ENCODE measurements around the gene SMIM10L1. TPM values are rescaled to one million over a fixed set of nuclear protein-coding genes. Genes with fewer than 3 reads are reported as not detected.

SMIM10L1 gene
- total RNA-seq, 1 donor from 2014 or later: 8.6 TPM

DNA sequence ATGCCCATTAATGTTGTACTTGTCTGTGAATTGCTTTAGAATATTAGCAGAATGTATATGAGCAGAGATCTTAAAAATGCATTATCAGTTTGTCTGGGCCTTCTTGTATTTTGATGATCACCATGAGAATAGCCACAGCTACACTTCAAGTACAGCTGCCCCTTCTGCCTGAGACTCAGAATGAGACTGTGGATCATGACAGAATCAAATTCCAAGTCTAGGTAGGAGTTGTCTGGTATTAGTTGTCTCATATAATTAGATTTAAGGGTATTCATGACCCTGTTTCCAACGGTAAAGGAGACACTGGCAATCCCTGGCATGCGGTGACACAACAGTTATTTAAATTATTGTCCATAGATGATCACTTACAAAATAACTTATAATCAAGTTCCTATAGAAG, 18.3 kb upstream of the SMIM10L1 start:
- no peak for ATAC-seq
- intact Hi-C loops (cut with DNase I): no loop called here
- TF ChIP-seq, protein P1, sequence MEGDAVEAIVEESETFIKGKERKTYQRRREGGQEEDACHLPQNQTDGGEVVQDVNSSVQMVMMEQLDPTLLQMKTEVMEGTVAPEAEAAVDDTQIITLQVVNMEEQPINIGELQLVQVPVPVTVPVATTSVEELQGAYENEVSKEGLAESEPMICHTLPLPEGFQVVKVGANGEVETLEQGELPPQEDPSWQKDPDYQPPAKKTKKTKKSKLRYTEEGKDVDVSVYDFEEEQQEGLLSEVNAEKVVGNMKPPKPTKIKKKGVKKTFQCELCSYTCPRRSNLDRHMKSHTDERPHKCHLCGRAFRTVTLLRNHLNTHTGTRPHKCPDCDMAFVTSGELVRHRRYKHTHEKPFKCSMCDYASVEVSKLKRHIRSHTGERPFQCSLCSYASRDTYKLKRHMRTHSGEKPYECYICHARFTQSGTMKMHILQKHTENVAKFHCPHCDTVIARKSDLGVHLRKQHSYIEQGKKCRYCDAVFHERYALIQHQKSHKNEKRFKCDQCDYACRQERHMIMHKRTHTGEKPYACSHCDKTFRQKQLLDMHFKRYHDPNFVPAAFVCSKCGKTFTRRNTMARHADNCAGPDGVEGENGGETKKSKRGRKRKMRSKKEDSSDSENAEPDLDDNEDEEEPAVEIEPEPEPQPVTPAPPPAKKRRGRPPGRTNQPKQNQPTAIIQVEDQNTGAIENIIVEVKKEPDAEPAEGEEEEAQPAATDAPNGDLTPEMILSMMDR (IDR thresholded peaks at IDR 0.05): no peak

DNA sequence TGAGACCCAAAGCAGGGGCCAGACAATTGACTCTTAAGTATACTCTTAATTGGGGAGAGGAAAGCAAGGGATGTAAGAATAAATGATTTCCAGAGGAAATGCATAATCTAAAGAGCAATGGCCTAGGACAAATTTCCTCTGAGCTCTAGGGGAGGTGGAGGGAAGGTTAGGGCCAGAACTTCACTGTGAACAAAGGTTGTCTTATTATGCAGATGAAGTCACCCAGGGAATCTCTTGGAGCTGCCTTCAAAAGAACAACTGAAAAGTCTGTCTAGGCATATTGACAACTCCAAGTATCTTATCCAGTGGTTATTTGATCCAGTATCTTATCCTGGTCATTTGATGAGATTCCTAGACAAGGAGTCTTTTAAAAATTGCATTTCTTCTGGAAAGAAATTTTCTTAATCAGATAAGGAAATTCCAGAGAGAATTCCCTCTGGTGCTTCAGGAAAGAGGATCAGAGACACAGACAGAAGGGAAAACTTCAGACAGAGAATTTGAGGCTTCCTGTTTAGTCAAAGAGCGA, 16.5 kb upstream of the SMIM10L1 start:
- no peaks in the 10 kb centered on the region for H3K36me3 ChIP-seq
- intact Hi-C loops (cut with DNase I): no loop called here
- no peak for ATAC-seq

More for the DNA sequence above, 18.3 kb upstream of the SMIM10L1 start:
- no peaks in the 10 kb centered on the region for H3K9me3 ChIP-seq
- H3K4me1 ChIP-seq: no peaks in the 10 kb centered on the region
- no peak overlapping the region for H3K4me3 ChIP-seq
- no peak for DNase-seq
- no peaks in the 10 kb centered on the region for H3K27me3 ChIP-seq
- no peaks in the 10 kb centered on the region for H3K36me3 ChIP-seq
- no peak overlapping the region for H3K27ac ChIP-seq

DNA sequence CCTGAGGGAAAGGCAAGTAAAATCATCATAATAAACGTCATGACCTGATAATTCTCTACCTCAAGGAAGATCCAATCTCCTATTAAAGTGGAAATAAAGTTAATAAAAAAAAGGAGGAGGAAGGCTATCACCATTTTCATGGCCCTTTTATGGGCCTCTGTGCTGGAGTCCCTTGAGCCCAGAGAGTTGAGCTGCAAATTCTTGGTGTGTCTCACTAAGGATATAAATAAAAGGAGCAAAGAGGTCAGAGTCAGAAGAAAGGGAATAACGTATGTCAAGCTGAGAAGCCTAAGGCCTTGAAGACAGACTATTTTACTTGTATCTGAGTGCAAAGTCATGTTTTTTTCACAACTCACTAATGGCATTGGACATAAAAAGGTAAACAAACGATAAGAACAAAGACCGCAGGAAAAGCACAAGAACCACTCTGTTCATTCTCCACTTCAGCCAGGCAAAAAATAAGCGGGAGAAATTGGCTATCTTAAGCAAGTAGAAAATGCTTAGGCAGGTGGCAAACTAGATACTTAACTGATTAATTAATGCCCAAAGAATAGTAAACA, 12.0 kb upstream of the SMIM10L1 start:
- Histone ChIP-seq H3K4me1 (no peaks in the 10 kb centered on the region), H3K4me3 (no peak overlapping the region), H3K27ac (no peak overlapping the region), H3K9me3 (no peaks in the 10 kb centered on the region), H3K27me3 (no peaks in the 10 kb centered on the region), H3K36me3 (no peaks in the 10 kb centered on the region)
- ATAC-seq: no peak
- intact Hi-C loops (cut with DNase I): no loop called here
- TF ChIP-seq, protein P1 (IDR thresholded peaks at IDR 0.05): no peak
- no peak for DNase-seq

More for the DNA sequence above, 16.5 kb upstream of the SMIM10L1 start:
- Histone ChIP-seq H3K4me3 (no peak overlapping the region), H3K4me1 (no peaks in the 10 kb centered on the region), H3K27ac (no peak overlapping the region), H3K27me3 (no peaks in the 10 kb centered on the region), H3K9me3 (no peaks in the 10 kb centered on the region)
- no peak for DNase-seq
- TF ChIP-seq, protein P1 (IDR thresholded peaks at IDR 0.05): no peak

DNA sequence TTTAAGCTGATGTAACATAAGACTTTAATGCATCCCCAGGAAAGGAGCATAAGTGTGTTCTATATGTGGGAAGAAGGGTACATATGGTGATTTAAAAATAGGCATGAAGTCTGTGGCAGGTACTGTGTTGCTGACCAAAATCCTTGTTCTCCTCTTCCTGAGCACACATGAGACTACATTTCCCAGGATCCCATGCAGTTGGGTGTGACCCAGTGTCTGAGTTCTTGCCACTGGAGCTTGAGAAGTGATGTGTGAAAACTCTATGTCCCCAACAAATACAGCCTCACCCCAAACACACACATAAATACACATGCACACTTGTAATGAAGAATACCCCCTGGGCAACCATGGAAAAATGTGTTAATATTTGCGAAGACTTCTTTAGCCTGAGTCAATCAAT, 8.5 kb upstream of the SMIM10L1 start:
- DNase-seq: no peak
- Histone ChIP-seq H3K27me3 (no peaks in the 10 kb centered on the region), H3K4me3 (no peak overlapping the region), H3K36me3 (peaks cover 6% of the 10 kb centered on the region), H3K27ac (no peak overlapping the region), H3K9me3 (no peaks in the 10 kb centered on the region), H3K4me1 (no peaks in the 10 kb centered on the region)
- no peak for ATAC-seq
- intact Hi-C loops (cut with DNase I): no loop called here
- TF ChIP-seq, protein P1 (IDR thresholded peaks at IDR 0.05): no peak

DNA sequence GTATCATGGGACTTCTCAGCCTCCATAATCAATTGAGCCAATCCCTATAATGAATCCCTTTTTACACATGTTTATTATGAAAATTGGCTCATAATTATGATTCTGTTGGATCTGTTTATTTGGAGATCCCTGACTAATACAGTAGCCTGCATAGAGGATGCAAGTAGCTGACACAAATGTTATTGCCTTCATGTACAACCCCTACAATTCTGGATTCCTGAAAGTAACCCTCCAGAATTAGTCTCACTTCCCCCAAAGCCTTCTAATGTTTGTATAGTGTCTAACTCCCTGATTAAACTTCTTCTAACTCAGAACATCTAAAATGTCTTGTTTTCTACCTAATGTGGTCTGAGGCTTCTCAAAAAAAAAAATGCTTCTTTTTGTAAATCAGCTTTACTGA, 6.6 kb upstream of the SMIM10L1 start:
- intact Hi-C loops (cut with DNase I): no loop called here
- H3K9me3 ChIP-seq: no peaks in the 10 kb centered on the region
- ATAC-seq (no peak), DNase-seq (no peak)
- H3K27ac ChIP-seq: no peak overlapping the region
- peaks cover 6% of the 10 kb centered on the region for H3K36me3 ChIP-seq
- no peaks in the 10 kb centered on the region for H3K27me3 ChIP-seq
- TF ChIP-seq, protein P1 (IDR thresholded peaks at IDR 0.05): no peak
- H3K4me1 ChIP-seq: no peaks in the 10 kb centered on the region
- H3K4me3 ChIP-seq: no peak overlapping the region

DNA sequence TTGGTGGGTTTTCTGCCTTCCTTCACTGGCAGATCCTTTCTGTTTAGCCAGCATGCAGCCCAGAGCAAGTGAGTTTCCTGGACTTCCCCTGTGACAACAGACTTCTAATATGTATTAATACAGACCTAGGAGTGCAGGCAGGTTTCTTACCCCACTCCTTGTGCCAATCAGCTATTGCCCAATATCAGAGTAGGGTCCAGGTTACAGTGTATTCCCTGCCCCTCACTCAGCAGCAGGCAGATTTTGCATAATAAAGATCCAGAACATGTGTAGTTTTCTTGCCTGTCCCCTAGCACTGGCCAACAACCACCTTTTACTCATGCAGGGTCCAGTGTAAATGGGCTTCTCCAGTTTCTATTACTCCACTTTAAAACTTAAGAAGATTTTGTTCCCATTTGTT, 4.7 kb upstream of the SMIM10L1 start:
- Histone ChIP-seq H3K9me3 (no peaks in the 10 kb centered on the region), H3K27me3 (no peaks in the 10 kb centered on the region), H3K27ac (no peak overlapping the region), H3K36me3 (peaks cover 6% of the 10 kb centered on the region), H3K4me3 (no peak overlapping the region), H3K4me1 (peaks cover 7% of the 10 kb centered on the region)
- TF ChIP-seq, protein P1 (IDR thresholded peaks at IDR 0.05): no peak
- DNase-seq: no peak
- ATAC-seq: no peak
- intact Hi-C loops (cut with DNase I): no loop called here

All from upper lobe of right lung (tissue), 1 donor.